ENCODE measurements around the gene SRRM4.

SRRM4 gene

DNA sequence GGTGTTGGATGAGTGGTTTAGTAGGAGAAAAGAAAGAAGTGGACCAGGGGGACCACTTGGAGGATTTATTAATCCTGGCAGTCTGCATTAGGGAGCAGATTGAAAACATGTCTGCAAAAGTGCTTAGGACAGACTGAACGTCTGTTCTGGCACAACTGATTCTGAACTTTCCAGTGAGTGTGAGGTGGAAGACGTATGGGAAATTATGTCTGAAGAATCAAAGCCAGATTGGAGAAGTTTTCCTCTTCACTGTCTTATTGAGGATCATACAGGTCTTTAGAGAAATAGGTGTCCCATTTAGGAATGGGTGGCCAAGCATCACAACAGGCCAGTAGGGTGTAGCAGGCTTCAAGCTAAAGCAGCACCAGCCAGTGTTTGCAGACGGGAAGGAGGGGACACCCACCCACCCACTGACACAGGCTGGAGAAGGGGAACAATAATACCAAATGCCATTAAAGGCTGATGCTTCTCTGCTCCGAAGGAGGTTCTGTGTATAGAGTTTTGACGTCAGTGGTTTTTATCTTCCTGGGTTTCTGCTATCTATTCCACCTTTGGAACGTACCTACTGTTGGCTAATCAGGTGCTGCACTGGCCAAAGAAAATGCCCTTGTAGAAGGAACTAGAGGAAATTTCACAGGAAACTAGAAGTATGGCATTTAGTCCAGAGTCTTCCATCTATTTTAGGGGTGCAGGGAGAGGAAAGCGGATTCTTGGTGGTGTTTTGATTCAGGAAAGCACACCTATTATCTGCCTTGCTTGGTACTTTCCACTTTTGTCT is 1.8 kb downstream of the SRRM4 start:
- ChIA-PET POLR2A (ENCODE audit: low non-redundant PET) (no interaction called here), CTCF (interaction anchor here (0.7 kb wide), 1 partner anchor 562 kb away, joined by 4 read pairs; no protein-coding TSS in a partner anchor)
- DNase-seq (ENCODE audit: low spot score): no peak
- no peak overlapping the region for H3K27ac ChIP-seq
- TF ChIP-seq, protein P1, sequence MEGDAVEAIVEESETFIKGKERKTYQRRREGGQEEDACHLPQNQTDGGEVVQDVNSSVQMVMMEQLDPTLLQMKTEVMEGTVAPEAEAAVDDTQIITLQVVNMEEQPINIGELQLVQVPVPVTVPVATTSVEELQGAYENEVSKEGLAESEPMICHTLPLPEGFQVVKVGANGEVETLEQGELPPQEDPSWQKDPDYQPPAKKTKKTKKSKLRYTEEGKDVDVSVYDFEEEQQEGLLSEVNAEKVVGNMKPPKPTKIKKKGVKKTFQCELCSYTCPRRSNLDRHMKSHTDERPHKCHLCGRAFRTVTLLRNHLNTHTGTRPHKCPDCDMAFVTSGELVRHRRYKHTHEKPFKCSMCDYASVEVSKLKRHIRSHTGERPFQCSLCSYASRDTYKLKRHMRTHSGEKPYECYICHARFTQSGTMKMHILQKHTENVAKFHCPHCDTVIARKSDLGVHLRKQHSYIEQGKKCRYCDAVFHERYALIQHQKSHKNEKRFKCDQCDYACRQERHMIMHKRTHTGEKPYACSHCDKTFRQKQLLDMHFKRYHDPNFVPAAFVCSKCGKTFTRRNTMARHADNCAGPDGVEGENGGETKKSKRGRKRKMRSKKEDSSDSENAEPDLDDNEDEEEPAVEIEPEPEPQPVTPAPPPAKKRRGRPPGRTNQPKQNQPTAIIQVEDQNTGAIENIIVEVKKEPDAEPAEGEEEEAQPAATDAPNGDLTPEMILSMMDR (conservative IDR thresholded peaks at IDR 0.05; ENCODE audit: low read depth): no peak

DNA sequence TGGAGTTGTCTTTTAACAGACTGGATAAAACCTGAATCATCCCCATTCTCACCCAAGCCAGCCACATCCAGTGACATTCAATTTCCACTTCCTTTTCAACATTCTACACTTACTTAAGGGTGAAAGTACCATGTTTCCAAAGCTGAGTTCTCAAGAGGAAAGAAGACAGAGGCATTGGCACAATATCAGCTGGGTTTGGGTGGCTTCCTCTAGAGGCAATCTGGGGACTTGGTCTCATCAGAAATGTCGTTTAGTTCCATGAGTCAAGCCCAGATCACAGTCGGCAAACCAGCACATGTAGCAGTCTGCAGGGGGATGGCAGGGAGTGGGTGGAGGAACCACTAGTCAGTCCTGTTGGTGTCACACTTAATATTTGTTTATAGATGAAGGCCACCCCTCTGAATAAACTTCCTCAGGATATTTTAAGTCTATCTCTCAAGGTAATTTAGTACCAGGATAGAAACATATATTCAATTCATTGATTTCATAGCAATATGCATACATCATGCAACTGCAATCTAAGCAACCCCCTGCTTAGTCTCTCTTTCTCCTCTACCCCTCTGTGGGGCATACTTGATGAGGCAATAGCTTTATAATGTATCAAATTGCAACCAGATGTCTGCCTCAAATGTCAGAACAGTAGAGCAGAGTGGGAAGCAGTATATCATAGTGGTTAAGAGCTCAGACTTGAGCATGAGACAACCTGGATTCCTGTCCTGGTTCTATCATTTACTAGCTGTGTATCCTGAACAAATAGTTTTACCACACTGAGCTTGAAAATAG is 3.0 kb downstream of the SRRM4 start:
- no peak for DNase-seq (ENCODE audit: low spot score)
- ChIA-PET POLR2A (ENCODE audit: low non-redundant PET) (no interaction called here), CTCF (interaction anchor here (0.6 kb wide), 1 partner anchor 444 kb away, joined by 4 read pairs; no protein-coding TSS in a partner anchor)
- no peak overlapping the region for H3K27ac ChIP-seq
- TF ChIP-seq, protein P1 (conservative IDR thresholded peaks at IDR 0.05; ENCODE audit: low read depth): no peak

DNA sequence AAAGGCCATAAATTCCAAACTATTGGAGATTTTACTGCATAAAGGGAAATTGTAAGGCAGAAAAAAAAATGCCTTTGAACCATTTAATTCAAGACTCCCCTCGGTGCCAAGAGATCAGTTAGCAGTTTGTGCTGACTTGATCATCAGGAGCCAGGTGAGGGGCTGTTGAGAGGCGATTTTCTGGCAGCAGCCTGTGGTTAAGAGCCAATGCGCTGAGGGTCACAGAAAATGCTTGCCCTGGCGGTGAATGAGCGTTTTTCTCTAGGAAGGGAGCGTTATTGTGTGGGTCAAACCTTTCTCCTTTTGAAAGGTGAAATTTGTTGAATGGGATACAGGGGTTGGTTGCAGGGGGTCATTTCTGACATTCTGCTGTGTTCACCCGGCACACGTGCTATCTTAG is 4.7 kb downstream of the SRRM4 start:
- TF ChIP-seq, protein P1 (conservative IDR thresholded peaks at IDR 0.05; ENCODE audit: low read depth): no peak
- ChIA-PET POLR2A (ENCODE audit: low non-redundant PET) (no interaction called here), CTCF (no interaction called here)
- H3K27ac ChIP-seq: no peak overlapping the region
- no peak for DNase-seq (ENCODE audit: low spot score)

DNA sequence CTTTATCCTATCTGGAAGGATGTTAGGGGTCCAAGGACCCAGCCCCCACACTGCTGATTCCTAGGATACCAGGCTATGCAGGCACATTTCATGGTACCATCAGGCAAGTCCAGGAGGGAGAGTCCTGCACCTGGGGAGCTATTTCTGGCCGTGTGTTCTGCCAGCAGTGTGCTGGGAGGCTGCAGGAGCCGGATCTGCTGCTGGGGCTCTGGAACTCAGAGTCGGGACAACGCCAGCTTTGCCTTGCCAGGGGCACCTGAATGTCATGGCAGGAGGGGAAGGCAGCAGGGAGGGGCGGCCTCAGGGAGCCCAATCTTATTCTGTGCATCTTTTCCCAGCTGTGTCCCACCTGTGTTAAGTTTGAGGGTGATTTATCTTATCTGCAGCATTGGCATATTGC is 17.8 kb downstream of the SRRM4 start:
- no peak overlapping the region for H3K27ac ChIP-seq
- ChIA-PET CTCF (no interaction called here), POLR2A (ENCODE audit: low non-redundant PET) (no interaction called here)
- no peak for DNase-seq (ENCODE audit: low spot score)
- TF ChIP-seq, protein P1 (conservative IDR thresholded peaks at IDR 0.05; ENCODE audit: low read depth): no peak

DNA sequence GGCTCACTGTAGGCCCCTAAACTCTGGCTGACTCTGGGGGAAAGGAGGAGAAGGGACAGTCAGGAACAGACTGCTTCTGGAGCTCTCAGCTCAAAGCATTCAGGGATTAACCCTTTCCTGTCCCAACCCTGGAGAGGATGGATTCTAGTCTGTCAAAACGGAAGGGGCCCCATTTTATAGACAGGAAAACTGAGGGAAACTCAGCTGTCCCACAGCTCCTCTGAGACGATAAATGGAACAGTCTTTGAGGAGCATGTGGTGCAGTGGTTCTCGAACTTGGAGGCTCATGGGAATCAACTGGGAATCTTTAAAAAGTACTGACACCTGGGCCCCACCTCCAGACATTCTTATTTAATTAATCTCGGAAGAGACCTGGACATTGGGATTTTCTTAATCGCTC is 23.7 kb downstream of the SRRM4 start:
- H3K27ac ChIP-seq: no peak overlapping the region
- DNase-seq (ENCODE audit: low spot score): no peak
- ChIA-PET POLR2A (ENCODE audit: low non-redundant PET) (no interaction called here), CTCF (no interaction called here)
- TF ChIP-seq, protein P1 (conservative IDR thresholded peaks at IDR 0.05; ENCODE audit: low read depth): no peak

DNA sequence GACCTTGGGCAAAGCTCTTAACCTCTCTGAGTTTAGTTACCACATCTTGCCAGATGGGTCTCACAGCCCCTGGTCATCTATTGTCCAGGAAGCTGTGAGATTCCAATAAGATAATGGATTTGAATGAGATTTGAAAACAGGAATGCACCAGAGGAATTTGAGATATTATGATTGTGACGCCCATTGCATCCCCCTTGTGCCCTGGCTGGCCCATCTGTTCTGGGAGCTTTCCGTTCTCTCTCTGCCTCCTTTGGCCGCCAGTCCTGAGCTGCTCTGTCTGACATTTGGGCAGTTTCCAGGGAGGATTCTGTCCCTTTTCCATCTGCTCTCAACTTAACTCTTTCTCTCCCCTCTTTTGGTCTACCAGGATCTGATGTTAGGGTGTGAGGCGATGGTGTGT is 24.6 kb downstream of the SRRM4 start:
- ChIA-PET CTCF (interaction anchor here (0.6 to 0.8 kb wide), 2 partner anchors 14 to 34 kb away, joined by 3 read pairs; no protein-coding TSS in a partner anchor), POLR2A (ENCODE audit: low non-redundant PET) (no interaction called here)
- no peak overlapping the region for H3K27ac ChIP-seq
- TF ChIP-seq, protein P1 (conservative IDR thresholded peaks at IDR 0.05; ENCODE audit: low read depth): no peak
- DNase-seq (ENCODE audit: low spot score): no peak
